Diencephalon (tissue), 1 donor: Measurements from ENCODE around the gene MRPL43. TPM values are rescaled to one million over a fixed set of nuclear protein-coding genes. Genes with fewer than 3 reads are reported as not detected.

Source experiments
- small RNA-seq: library from RNA; depleted of rRNA; stranded (forward); fragments of <200 nt; gene quantifications from one replicate; pipeline ENCODE3, GENCODE V24; 2014
- total RNA-seq: library from RNA; depleted of rRNA; stranded (reverse); fragments of >200 nt; gene quantifications from one replicate; pipeline ENCODE4 v1.2.3, GENCODE V29; 2014

The MRPL43 gene
- total RNA-seq: 39.0 TPM

GRCh38 chr10:100986952-100987684 lies at the start of gene MRPL43, which contains the start of gene TWNK:
Gene MRPL43, minus strand, starts transcription at chr10:100987497. Its CDS starts 54 bp downstream, at chr10:100987443.
Gene TWNK, plus strand, starts transcription at chr10:100987543. Its CDS starts 668 bp downstream, at chr10:100988211.

GRCh38 chr10:101031128-101031795 lies 44.0 kb upstream of the MRPL43 start, which contains the start of the genes PDZD7 and SFXN3:
Gene PDZD7, minus strand, starts transcription at chr10:101031129. Its CDS starts 910 bp downstream, at chr10:101030219.
Gene SFXN3, plus strand, starts transcription at chr10:101031234. Its CDS starts 3,461 bp downstream, at chr10:101034695.

GRCh38 chr10:100999742-101000126 lies 12.4 kb upstream of the MRPL43 start, which contains the start of gene LZTS2:
Gene LZTS2, plus strand, starts transcription at chr10:100999808. Its CDS starts 2,731 bp downstream, at chr10:101002539.

GRCh38 chr10:100969187-100970075 lies 17.9 kb downstream of the MRPL43 start, which contains the start of gene SEMA4G:
Gene SEMA4G, plus strand, starts transcription at chr10:100969504. Its CDS starts 3,409 bp downstream, at chr10:100972913.

Small RNA genes within 50 kb of the gene (small RNA-seq; reads per million reads assigned to genes)
- gene MIR608: not detected

Other genes starting within 250 kb of the MRPL43 start
- gene PAX2, start 241.9 kb downstream of the MRPL43 start, total RNA-seq: not detected
- 54.0 TPM for gene SLF2, start 74.5 kb downstream of the MRPL43 start, total RNA-seq
- 17.5 TPM for gene SEMA4G, start 18.0 kb downstream of the MRPL43 start, total RNA-seq
- gene TWNK, start within 50 bp of the MRPL43 start, total RNA-seq: 5.5 TPM
- 18.5 TPM for gene LZTS2, start 12.3 kb upstream of the MRPL43 start, total RNA-seq
- 7.2 TPM for gene PDZD7, start 43.6 kb upstream of the MRPL43 start, total RNA-seq
- gene SFXN3, start 43.7 kb upstream of the MRPL43 start, total RNA-seq: 37.4 TPM
- gene KAZALD1, start 74.5 kb upstream of the MRPL43 start, total RNA-seq: 1.2 TPM
- not detected for gene TLX1, start 143.8 kb upstream of the MRPL43 start, total RNA-seq
- not detected for gene LBX1, start 242.0 kb upstream of the MRPL43 start, total RNA-seq